HL-60/S4 (cell line): Measurements from ENCODE around the gene MYH16.
"Not testable (repeated sequence)": the region's sequence is repeated elsewhere in the genome, so short reads cannot be mapped to it uniquely, and the experiment has no call there.

Experiments
- in situ Hi-C: fragments of 300-500 bp; cut with MboI; formaldehyde crosslinking; loops from 2 replicates; pipeline ENCODE4 v1.14.3; 2022; ENCODE audit warnings: low sequenced_read_pairs

Gene MYH16

GRCh38 chr7:99301496-99301895 lies 28.9 kb downstream of the MYH16 start:
- in situ Hi-C loops = no loop called here

GRCh38 chr7:99305473-99306260 lies 33.0 kb downstream of the MYH16 start:
- in situ Hi-C loops = no loop called here

- in situ Hi-C loops = no loop called here
Observed at GRCh38 chr7:99308461-99309074, 35.9 kb downstream of the MYH16 start.

GRCh38 chr7:99309111-99309510 lies 36.5 kb downstream of the MYH16 start:
- in situ Hi-C loops = no loop called here

- in situ Hi-C loops = loop anchor here (5.0 kb wide), 1 partner anchor 268 kb away; no protein-coding TSS in a partner anchor
Observed at GRCh38 chr7:99310004-99310403, 37.4 kb downstream of the MYH16 start.

GRCh38 chr7:99311702-99312101 lies 39.1 kb downstream of the MYH16 start:
- in situ Hi-C loops = loop anchor here (5.0 kb wide), 1 partner anchor 269 kb away; no protein-coding TSS in a partner anchor

- in situ Hi-C loops = loop anchor here (5.0 kb wide), 1 partner anchor 270 kb away; no protein-coding TSS in a partner anchor
Observed at GRCh38 chr7:99312316-99313203, 39.9 kb downstream of the MYH16 start.

GRCh38 chr7:99313204-99313573 lies 40.5 kb downstream of the MYH16 start:
- in situ Hi-C loops = loop anchor here (5.0 kb wide), 1 partner anchor 271 kb away; no protein-coding TSS in a partner anchor

GRCh38 chr7:99314504-99314903 lies 41.9 kb downstream of the MYH16 start:
- in situ Hi-C loops = loop anchor here (5.0 kb wide), 1 partner anchor 272 kb away; no protein-coding TSS in a partner anchor

- in situ Hi-C loops = no loop called here
Observed at GRCh38 chr7:99320371-99320770, 47.7 kb downstream of the MYH16 start.

GRCh38 chr7:99322659-99323058 lies 50.0 kb downstream of the MYH16 start:
- in situ Hi-C loops = not testable (repeated sequence)

GRCh38 chr7:99324559-99324958 lies 51.9 kb downstream of the MYH16 start:
- in situ Hi-C loops = no loop called here

GRCh38 chr7:99325001-99325493 lies 52.4 kb downstream of the MYH16 start:
- in situ Hi-C loops = no loop called here

GRCh38 chr7:99325592-99326407 lies 53.2 kb downstream of the MYH16 start, which contains the start of gene ARPC1A:
Gene ARPC1A (plus strand): TSS chr7:99325898. CDS start chr7:99333354, 7,456 bp downstream.
- in situ Hi-C loops = no loop called here

- in situ Hi-C loops = no loop called here
Observed at GRCh38 chr7:99326408-99326782, 53.8 kb downstream of the MYH16 start.

- in situ Hi-C loops = not testable (repeated sequence)
Observed at GRCh38 chr7:99330314-99330961, 57.8 kb downstream of the MYH16 start.

- in situ Hi-C loops = no loop called here
Observed at GRCh38 chr7:99331002-99331401, 58.4 kb downstream of the MYH16 start.

GRCh38 chr7:99339595-99339994 lies 67.0 kb downstream of the MYH16 start:
- in situ Hi-C loops = no loop called here

GRCh38 chr7:99340659-99341058 lies 68.0 kb downstream of the MYH16 start:
- in situ Hi-C loops = no loop called here
